Vagina (tissue), 2 donors: ENCODE measurements around the gene TMEM44. TPM values are rescaled to one million over a fixed set of nuclear protein-coding genes. Genes with fewer than 3 reads are reported as not detected.
"Not testable (repeated sequence)": the region's sequence is repeated elsewhere in the genome, so short reads cannot be mapped to it uniquely, and the experiment has no call there.

Experiments
- DNase-seq, 2 donors: peaks; one replicate each; pipeline ENCODE4 v3.0.0-alpha.2; 2017; ENCODE audit errors: extremely low spot score in 2 of 2
- H3K27ac ChIP-seq: fragments of 200-600 bp; sonication (generic); one replicate; pipeline ENCODE4 v1.5.1; 2019
- H3K27me3 ChIP-seq: fragments of 200-600 bp; sonication (generic); one replicate; pipeline ENCODE4 v1.5.1; 2019
- H3K36me3 ChIP-seq, 2 donors: fragments of 200-600 bp; sonication (generic); one replicate each; pipeline ENCODE4 v1.5.1; 2017 to 2019
- H3K4me1 ChIP-seq: fragments of 200-600 bp; sonication (generic); one replicate; pipeline ENCODE4 v1.5.1; 2019
- H3K4me3 ChIP-seq, 2 donors: fragments of 200-600 bp; sonication (generic); 1 replicate in 1 of 2; 2 replicates in 1 of 2; pipeline ENCODE4 v1.5.1; 2016 to 2019
- H3K9me3 ChIP-seq: fragments of 200-600 bp; sonication (generic); one replicate; pipeline ENCODE4 v1.5.1; 2019
- CTCF ChIP-seq, 3 experiments: fragments of 450-650 bp in 2 of 3; fragments of 200-600 bp in 1 of 3; sonication (generic) in 1 of 3; IDR thresholded peaks; one replicate each; pipeline ENCODE4 v1.5.1; 2017 to 2019; ENCODE audit warnings: antibody characterized with exemption in 3 of 3, mild to moderate bottlenecking in 2 of 3, moderate library complexity in 2 of 3
- POLR2A ChIP-seq, 2 donors: fragments of 450-650 bp; IDR thresholded peaks; one replicate each; pipeline ENCODE4 v1.6.1; 2017; ENCODE audit warnings: antibody characterized with exemption in 2 of 2, mild to moderate bottlenecking in 2 of 2, moderate library complexity in 2 of 2
- POLR2AphosphoS5 ChIP-seq, 2 donors: sonication (generic); formaldehyde crosslinking; IDR thresholded peaks; one replicate each; pipeline ENCODE4 v1.9.0; 2017; ENCODE audit warnings: antibody characterized with exemption in 2 of 2, mild to moderate bottlenecking in 2 of 2, low read depth in 1 of 2; ENCODE audit not compliant: insufficient read depth in 1 of 2
- intact Hi-C: fragments of 100-400 bp; cut with DNase I; formaldehyde crosslinking; loops from one replicate; pipeline ENCODE4 v1.15.1; 2023
- total RNA-seq: library from RNA; depleted of rRNA; stranded (reverse); fragments of >200 nt; gene quantifications from one replicate; pipeline ENCODE4 v1.2.3, GENCODE V29; 2016

TMEM44 gene
- total RNA-seq, 1 donor from 2014 or later: 11.0 TPM

DNA sequence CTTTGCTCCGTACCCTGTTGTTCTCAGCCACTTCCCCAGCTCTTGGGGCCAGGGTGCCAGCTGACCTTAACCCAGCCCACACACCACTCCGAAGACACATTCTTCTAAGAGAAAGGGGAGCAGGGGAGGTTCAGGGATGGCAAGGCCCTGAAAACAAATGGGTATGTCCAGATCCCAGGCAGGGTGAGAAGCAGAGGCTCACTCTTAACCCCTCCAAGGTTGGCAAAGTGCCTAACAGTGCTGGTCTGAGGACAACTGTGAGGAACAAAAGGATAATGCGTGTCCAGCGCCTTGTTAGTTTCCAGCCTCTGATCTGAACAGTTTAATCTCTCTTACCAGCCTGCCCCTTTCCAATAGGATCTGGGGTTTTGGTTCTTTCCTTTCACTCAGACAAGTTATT, 1.5 kb downstream of the TMEM44 start:
- no peak for DNase-seq
- no peak for TF ChIP-seq CTCF (IDR thresholded peaks at IDR 0.05)
- no peak for TF ChIP-seq POLR2A (IDR thresholded peaks at IDR 0.05)
- no peak for TF ChIP-seq POLR2AphosphoS5 (IDR thresholded peaks at IDR 0.05; ENCODE audit: insufficient read depth in 1 of 2, low read depth in 1 of 2)
- Histone ChIP-seq H3K4me3 (no peak overlapping the region), H3K9me3 (no peaks in the 10 kb centered on the region), H3K4me1 (peaks cover 6% of the 10 kb centered on the region), H3K36me3 (no peaks in the 10 kb centered on the region), H3K27me3 (no peaks in the 10 kb centered on the region), H3K27ac (no peak overlapping the region)
- intact Hi-C loops: no loop called here

- H3K4me3 ChIP-seq, H3K27me3 ChIP-seq, H3K9me3 ChIP-seq, intact Hi-C loops, H3K36me3 ChIP-seq, H3K27ac ChIP-seq, H3K4me1 ChIP-seq, DNase-seq: not testable (repeated sequence)
Measured at GRCh38 chr3:194630681-194631080, 2.5 kb downstream of the TMEM44 start.

DNA sequence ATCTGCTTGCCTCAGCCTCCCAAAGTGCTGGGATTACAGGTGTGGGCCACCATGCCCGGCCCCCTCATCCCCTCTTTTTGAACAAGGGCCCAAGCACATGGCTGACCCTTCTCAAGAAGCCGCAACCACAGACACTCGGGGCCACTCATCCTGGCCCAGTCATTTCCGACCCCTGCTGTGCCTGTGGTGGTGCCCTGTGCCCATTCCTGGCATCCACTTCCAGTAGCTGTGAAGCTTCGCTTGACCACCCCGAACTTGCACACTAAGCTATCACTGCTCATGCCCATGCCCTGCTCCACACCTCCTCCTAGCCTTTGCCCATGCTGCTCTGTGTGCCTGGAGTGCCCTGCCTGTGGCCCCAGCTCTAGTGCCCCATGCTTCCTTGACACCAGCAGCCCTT, 8.3 kb downstream of the TMEM44 start:
- no peaks in the 10 kb centered on the region for H3K9me3 ChIP-seq
- H3K27ac ChIP-seq: no peak overlapping the region
- H3K27me3 ChIP-seq: no peaks in the 10 kb centered on the region
- no peaks in the 10 kb centered on the region for H3K36me3 ChIP-seq
- H3K4me3 ChIP-seq: no peak overlapping the region
- TF ChIP-seq CTCF (IDR thresholded peaks at IDR 0.05) (no peak), POLR2AphosphoS5 (IDR thresholded peaks at IDR 0.05; ENCODE audit: insufficient read depth in 1 of 2, low read depth in 1 of 2) (no peak), POLR2A (IDR thresholded peaks at IDR 0.05) (no peak)
- intact Hi-C loops: no loop called here
- H3K4me1 ChIP-seq: no peaks in the 10 kb centered on the region
- no peak for DNase-seq

- TF ChIP-seq POLR2A (IDR thresholded peaks at IDR 0.05): no peak
- Histone ChIP-seq H3K4me3 (no peak overlapping the region), H3K27ac (no peak overlapping the region), H3K4me1 (no peaks in the 10 kb centered on the region), H3K27me3 (no peaks in the 10 kb centered on the region), H3K36me3 (no peaks in the 10 kb centered on the region), H3K9me3 (no peaks in the 10 kb centered on the region)
- no peak for DNase-seq
- intact Hi-C loops: no loop called here
Measured at GRCh38 chr3:194623449-194624290, 9.5 kb downstream of the TMEM44 start.

- Histone ChIP-seq H3K4me1 (no peaks in the 10 kb centered on the region), H3K36me3 (no peaks in the 10 kb centered on the region)
- DNase-seq: no peak
Measured at GRCh38 chr3:194622621-194623340, 10.4 kb downstream of the TMEM44 start.

More at GRCh38 chr3:194622621-194623340, 10.4 kb downstream of the TMEM44 start:
- Histone ChIP-seq H3K9me3 (no peaks in the 10 kb centered on the region), H3K27me3 (no peaks in the 10 kb centered on the region), H3K4me3 (no peak overlapping the region), H3K27ac (no peak overlapping the region)
- no peak for TF ChIP-seq POLR2AphosphoS5 (IDR thresholded peaks at IDR 0.05; ENCODE audit: insufficient read depth in 1 of 2, low read depth in 1 of 2)
- TF ChIP-seq CTCF (IDR thresholded peaks at IDR 0.05): no peak
- TF ChIP-seq POLR2A (IDR thresholded peaks at IDR 0.05): no peak
- intact Hi-C loops: no loop called here
